SK-N-SH (cell line): ENCODE results near the gene SLC2A11. TPM values are rescaled to one million over a fixed set of nuclear protein-coding genes. Genes with fewer than 3 reads are reported as not detected.

ENCODE experiments used
- CTCF ChIA-PET: fragments of 300-600, 350-600 bp; formaldehyde crosslinking; extraction: SDS; loops from one replicate; lab custom pipeline; 2021; lab: Yijun Ruan, JAX
- POLR2A ChIA-PET: fragments of 350-600 bp; sonication (Branson Sonifier 250); formaldehyde crosslinking; extraction: SDS; loops from one replicate; lab custom pipeline; 2020; ENCODE audit warnings: antibody characterized with exemption, inconsistent platforms; lab: Yijun Ruan, JAX
- DNase-seq: peaks from one replicate; pipeline ENCODE4 v3.0.0; 2012
- H2AFZ ChIP-seq: fragments of 200-600 bp; sonication (generic); 2 replicates; pipeline ENCODE4 v1.8.1; 2016; ENCODE audit warnings: antibody characterized with exemption, mild to moderate bottlenecking, low read depth
- H3F3A ChIP-seq: fragments of 200-600 bp; sonication (generic); replicated peaks from 2 replicates; pipeline ENCODE3; 2016; ENCODE audit warnings: antibody characterized with exemption, mild to moderate bottlenecking; ENCODE audit not compliant: insufficient read depth
- H3K27ac ChIP-seq, 2 experiments: fragments of 200-500 bp in 1 of 2; fragments of 200-600 bp in 1 of 2; sonication (Bioruptor generic) in 1 of 2; sonication (generic), shearing (Covaris generic) in 1 of 2; 2 replicates each; pipeline versions ENCODE4 v1.5.1 to v1.6.1; 2014 to 2016; ENCODE audit warnings: low read depth in 2 of 2, inconsistent platforms in 1 of 2, low read length in 1 of 2, mild to moderate bottlenecking in 1 of 2, mixed read lengths in 1 of 2
- H3K27me3 ChIP-seq: fragments of 200-600 bp; sonication (generic), shearing (Covaris generic); 2 replicates; pipeline ENCODE4 v1.6.1; 2016; ENCODE audit warnings: mixed run types; ENCODE audit not compliant: insufficient read depth
- H3K36me3 ChIP-seq, 2 experiments: fragments of 200-500 bp in 1 of 2; fragments of 200-600 bp in 1 of 2; sonication (Bioruptor generic) in 1 of 2; sonication (generic) in 1 of 2; replicated peaks in 1 of 2; 2 replicates each; pipeline versions ENCODE3 to v1.5.1; 2014 to 2016; ENCODE audit warnings: low read length in 1 of 2, mild to moderate bottlenecking in 1 of 2; ENCODE audit not compliant: insufficient read depth in 2 of 2, control insufficient read depth in 1 of 2
- H3K4me1 ChIP-seq, 2 experiments: fragments of 200-500 bp in 1 of 2; fragments of 200-600 bp in 1 of 2; sonication (Bioruptor generic) in 1 of 2; sonication (generic), shearing (Covaris generic) in 1 of 2; 2 replicates each; pipeline versions ENCODE4 v1.5.1 to v1.6.1; 2014 to 2016; ENCODE audit warnings: low read depth in 1 of 2, low read length in 1 of 2, mixed run types in 1 of 2; ENCODE audit not compliant: insufficient read depth in 2 of 2, control insufficient read depth in 1 of 2
- H3K4me2 ChIP-seq: fragments of 200-600 bp; sonication (generic), shearing (Covaris generic); 2 replicates; pipeline ENCODE4 v1.6.1; 2017; ENCODE audit warnings: mixed run types
- H3K4me3 ChIP-seq, 2 experiments: fragments of 200-500 bp in 1 of 2; fragments of 200-600 bp in 1 of 2; sonication (Bioruptor generic) in 1 of 2; sonication (generic), shearing (Covaris generic) in 1 of 2; 2 replicates each; pipeline versions ENCODE4 v1.5.1 to v1.8.1; 2014 to 2016; ENCODE audit warnings: low read depth in 2 of 2, inconsistent platforms in 1 of 2, low read length in 1 of 2, mild to moderate bottlenecking in 1 of 2, mixed read lengths in 1 of 2, moderate library complexity in 1 of 2
- H3K79me2 ChIP-seq: fragments of 200-600 bp; sonication (generic); 2 replicates; pipeline ENCODE4 v1.8.1; 2017; ENCODE audit warnings: mild to moderate bottlenecking; ENCODE audit not compliant: insufficient read depth
- H3K9ac ChIP-seq: fragments of 200-600 bp; sonication (generic); 2 replicates; pipeline ENCODE4 v1.6.1; 2017; ENCODE audit warnings: mixed run types
- H3K9me2 ChIP-seq: fragments of 200-600 bp; sonication (generic); 2 replicates; pipeline ENCODE4 v1.6.1; 2017; ENCODE audit warnings: mixed run types
- H3K9me3 ChIP-seq: fragments of 200-600 bp; sonication (generic); 2 replicates; pipeline ENCODE4 v1.6.1; 2017; ENCODE audit warnings: mixed run types, mild to moderate bottlenecking, moderate library complexity
- H4K20me1 ChIP-seq: fragments of 200-600 bp; sonication (generic); 2 replicates; pipeline ENCODE4 v1.6.1; 2017; ENCODE audit warnings: mild to moderate bottlenecking, mixed run types; ENCODE audit not compliant: insufficient read depth
- EP300 ChIP-seq, 2 experiments: IDR thresholded peaks; 2 replicates each; pipeline versions ENCODE4 v1.4.0 to v1.6.1; 2012; ENCODE audit warnings: borderline replicate concordance in 1 of 2, low read depth in 1 of 2, low read length in 1 of 2
- EZH2phosphoT487 ChIP-seq: fragments of 200-600 bp; sonication (generic); IDR thresholded peaks from 2 replicates; pipeline ENCODE4 v1.6.1; 2017; ENCODE audit warnings: low read depth, mixed run types, mild to moderate bottlenecking, antibody characterized with exemption, moderate library complexity, borderline replicate concordance
- FOXJ3 ChIP-seq: sonication (generic); formaldehyde crosslinking; IDR thresholded peaks from 2 replicates; pipeline ENCODE4 v1.5.1; 2020; ENCODE audit warnings: mild to moderate bottlenecking, missing genetic modification reagents
- FOXM1 ChIP-seq: IDR thresholded peaks from 2 replicates; pipeline ENCODE4 v1.4.0; 2012; ENCODE audit warnings: low read depth, mild to moderate bottlenecking
- GABPA ChIP-seq: IDR thresholded peaks from 2 replicates; pipeline ENCODE4 v1.4.0; 2012; ENCODE audit warnings: low read depth, mild to moderate bottlenecking
- GATA2 ChIP-seq: sonication (generic); formaldehyde crosslinking; IDR thresholded peaks from 2 replicates; pipeline ENCODE4 v1.5.0; 2020; ENCODE audit warnings: mild to moderate bottlenecking, missing genetic modification reagents
- NRF1 ChIP-seq: IDR thresholded peaks from 2 replicates; pipeline ENCODE4 v1.6.1; 2012; ENCODE audit warnings: low read depth, mild to moderate bottlenecking, low read length
- POLR2AphosphoS5 ChIP-seq: IDR thresholded peaks from 2 replicates; pipeline ENCODE4 v1.6.1; 2012; ENCODE audit warnings: low read depth, low read length
- RAD21 ChIP-seq: IDR thresholded peaks from 2 replicates; pipeline ENCODE4 v1.6.1; 2012; ENCODE audit warnings: mild to moderate bottlenecking, low read length
- WGBS: methylation state at CpG from one replicate; pipeline ENCODE4 v1.1.6; 2017; ENCODE audit warnings: low lambda C conversion rate; 5-methylcytosine and 5-hydroxymethylcytosine counted together
- polyA plus RNA-seq, 3 experiments: library from polyadenylated mRNA; depleted of rRNA; stranded (reverse); fragments of >200 nt; gene quantifications; 2 replicates each; pipeline ENCODE4 v1.2.3, GENCODE V29; 2012
- TF ChIP-seq, protein P1 (sequence below): IDR thresholded peaks from 2 replicates; pipeline ENCODE4 v1.4.0; 2012; ENCODE audit warnings: low read depth, borderline replicate concordance
- TF ChIP-seq, protein P2 (sequence below): IDR thresholded peaks from 2 replicates; pipeline ENCODE4 v1.4.0; 2012; ENCODE audit warnings: low read depth, borderline replicate concordance
- TF ChIP-seq, protein P3 (sequence below): fragments of 150-350 bp; IDR thresholded peaks from 2 replicates; pipeline ENCODE4 v1.6.1; 2017; ENCODE audit warnings: antibody characterized with exemption, low read length, low read depth, borderline replicate concordance
- TF ChIP-seq, protein P4 (sequence below): fragments of 200-600 bp; sonication (generic); IDR thresholded peaks from 2 replicates; pipeline ENCODE4 v1.6.1; 2017; ENCODE audit warnings: antibody characterized with exemption, mild to moderate bottlenecking, moderate library complexity
- TF ChIP-seq, protein P5 (sequence below): IDR thresholded peaks from 2 replicates; pipeline ENCODE4 v1.4.0; 2012; ENCODE audit warnings: low read depth

SLC2A11 gene
- polyA plus RNA-seq, 1 of the 3 experiments (the other 2 are of a cell fraction), result 21.8 TPM

DNA sequence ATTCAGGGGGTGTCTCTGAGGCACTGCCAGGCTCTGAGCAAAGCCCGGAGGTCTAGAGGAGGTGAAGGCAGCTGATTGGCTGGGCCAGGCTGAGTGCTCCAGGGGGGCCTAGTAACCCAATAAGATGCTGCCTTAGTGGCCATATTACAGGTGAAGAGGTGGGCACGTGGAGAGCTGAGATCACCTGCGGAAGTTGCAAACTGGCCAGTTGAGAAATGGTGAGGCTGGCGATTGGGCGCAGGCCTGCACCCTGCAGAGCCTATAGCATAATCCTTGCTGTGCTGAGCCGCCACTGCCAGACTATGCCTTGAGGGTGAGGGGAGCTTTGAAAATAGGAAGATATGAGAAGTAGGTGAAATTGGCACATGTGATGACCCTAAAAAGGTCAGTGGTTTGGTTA lies 40.5 kb upstream of the SLC2A11 start (continued):
- TF ChIP-seq, protein P1, sequence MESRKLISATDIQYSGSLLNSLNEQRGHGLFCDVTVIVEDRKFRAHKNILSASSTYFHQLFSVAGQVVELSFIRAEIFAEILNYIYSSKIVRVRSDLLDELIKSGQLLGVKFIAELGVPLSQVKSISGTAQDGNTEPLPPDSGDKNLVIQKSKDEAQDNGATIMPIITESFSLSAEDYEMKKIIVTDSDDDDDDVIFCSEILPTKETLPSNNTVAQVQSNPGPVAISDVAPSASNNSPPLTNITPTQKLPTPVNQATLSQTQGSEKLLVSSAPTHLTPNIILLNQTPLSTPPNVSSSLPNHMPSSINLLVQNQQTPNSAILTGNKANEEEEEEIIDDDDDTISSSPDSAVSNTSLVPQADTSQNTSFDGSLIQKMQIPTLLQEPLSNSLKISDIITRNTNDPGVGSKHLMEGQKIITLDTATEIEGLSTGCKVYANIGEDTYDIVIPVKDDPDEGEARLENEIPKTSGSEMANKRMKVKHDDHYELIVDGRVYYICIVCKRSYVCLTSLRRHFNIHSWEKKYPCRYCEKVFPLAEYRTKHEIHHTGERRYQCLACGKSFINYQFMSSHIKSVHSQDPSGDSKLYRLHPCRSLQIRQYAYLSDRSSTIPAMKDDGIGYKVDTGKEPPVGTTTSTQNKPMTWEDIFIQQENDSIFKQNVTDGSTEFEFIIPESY, result no peak
- TF ChIP-seq, all 33 proteins: peak for 0

DNA sequence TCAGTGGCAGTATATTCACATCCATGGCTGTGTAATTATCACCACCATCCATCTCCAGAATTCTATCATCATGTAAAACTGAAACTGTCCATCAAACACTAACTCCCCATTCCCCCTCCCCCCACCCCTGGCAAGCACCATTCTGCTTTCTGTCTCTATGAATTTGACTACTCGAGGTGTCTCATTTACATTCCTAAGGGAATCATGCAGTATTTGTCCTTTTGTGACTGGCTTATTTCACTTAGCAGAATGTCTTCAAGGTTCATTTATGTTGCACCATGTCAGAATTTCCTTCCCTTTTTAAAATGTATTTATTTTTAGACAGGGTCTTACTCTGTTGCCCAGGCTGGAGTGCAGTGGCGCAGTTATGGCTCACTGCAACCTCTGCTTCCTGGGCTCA lies 39.1 kb upstream of the SLC2A11 start:
- WGBS, result 96% methylated on average over 2 of the region's 2 CpGs
- H3K27ac ChIP-seq, result no peak overlapping the region
- POLR2A ChIA-PET, result no interaction called here

More for the DNA sequence above, 39.1 kb upstream of the SLC2A11 start:
- CTCF ChIA-PET, result no interaction called here
- no peaks in the 10 kb centered on the region for H3K9me2 ChIP-seq
- TF ChIP-seq, protein P2, sequence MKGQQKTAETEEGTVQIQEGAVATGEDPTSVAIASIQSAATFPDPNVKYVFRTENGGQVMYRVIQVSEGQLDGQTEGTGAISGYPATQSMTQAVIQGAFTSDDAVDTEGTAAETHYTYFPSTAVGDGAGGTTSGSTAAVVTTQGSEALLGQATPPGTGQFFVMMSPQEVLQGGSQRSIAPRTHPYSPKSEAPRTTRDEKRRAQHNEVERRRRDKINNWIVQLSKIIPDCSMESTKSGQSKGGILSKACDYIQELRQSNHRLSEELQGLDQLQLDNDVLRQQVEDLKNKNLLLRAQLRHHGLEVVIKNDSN, result no peak
- no peak for TF ChIP-seq GABPA
- no peak for TF ChIP-seq RAD21
- TF ChIP-seq, protein P3, sequence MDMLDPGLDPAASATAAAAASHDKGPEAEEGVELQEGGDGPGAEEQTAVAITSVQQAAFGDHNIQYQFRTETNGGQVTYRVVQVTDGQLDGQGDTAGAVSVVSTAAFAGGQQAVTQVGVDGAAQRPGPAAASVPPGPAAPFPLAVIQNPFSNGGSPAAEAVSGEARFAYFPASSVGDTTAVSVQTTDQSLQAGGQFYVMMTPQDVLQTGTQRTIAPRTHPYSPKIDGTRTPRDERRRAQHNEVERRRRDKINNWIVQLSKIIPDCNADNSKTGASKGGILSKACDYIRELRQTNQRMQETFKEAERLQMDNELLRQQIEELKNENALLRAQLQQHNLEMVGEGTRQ, result no peak
- TF ChIP-seq FOXM1, result no peak
- TF ChIP-seq EZH2phosphoT487, result no peak
- TF ChIP-seq, protein P4, sequence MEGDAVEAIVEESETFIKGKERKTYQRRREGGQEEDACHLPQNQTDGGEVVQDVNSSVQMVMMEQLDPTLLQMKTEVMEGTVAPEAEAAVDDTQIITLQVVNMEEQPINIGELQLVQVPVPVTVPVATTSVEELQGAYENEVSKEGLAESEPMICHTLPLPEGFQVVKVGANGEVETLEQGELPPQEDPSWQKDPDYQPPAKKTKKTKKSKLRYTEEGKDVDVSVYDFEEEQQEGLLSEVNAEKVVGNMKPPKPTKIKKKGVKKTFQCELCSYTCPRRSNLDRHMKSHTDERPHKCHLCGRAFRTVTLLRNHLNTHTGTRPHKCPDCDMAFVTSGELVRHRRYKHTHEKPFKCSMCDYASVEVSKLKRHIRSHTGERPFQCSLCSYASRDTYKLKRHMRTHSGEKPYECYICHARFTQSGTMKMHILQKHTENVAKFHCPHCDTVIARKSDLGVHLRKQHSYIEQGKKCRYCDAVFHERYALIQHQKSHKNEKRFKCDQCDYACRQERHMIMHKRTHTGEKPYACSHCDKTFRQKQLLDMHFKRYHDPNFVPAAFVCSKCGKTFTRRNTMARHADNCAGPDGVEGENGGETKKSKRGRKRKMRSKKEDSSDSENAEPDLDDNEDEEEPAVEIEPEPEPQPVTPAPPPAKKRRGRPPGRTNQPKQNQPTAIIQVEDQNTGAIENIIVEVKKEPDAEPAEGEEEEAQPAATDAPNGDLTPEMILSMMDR, result no peak
- TF ChIP-seq POLR2AphosphoS5, result no peak
- TF ChIP-seq FOXJ3, result no peak
- no peak for TF ChIP-seq GATA2
- TF ChIP-seq NRF1, result no peak
- TF ChIP-seq EP300 (IDR thresholded peaks at IDR 0.05; ENCODE audit: borderline replicate concordance in 1 of 2, low read depth in 1 of 2, low read length in 1 of 2), result no peak
- TF ChIP-seq, protein P5, sequence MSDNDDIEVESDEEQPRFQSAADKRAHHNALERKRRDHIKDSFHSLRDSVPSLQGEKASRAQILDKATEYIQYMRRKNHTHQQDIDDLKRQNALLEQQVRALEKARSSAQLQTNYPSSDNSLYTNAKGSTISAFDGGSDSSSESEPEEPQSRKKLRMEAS, result no peak
- TF ChIP-seq, all 33 proteins: peak for 0
- H3K4me2 ChIP-seq, result no peak overlapping the region
- H3K9me3 ChIP-seq, result no peaks in the 10 kb centered on the region
- no peak for DNase-seq
- no peak overlapping the region for H3K9ac ChIP-seq
- 0 out of 2 replicates have a peak, but pooled peaks cover 3% of the 10 kb centered on the region for H3K79me2 ChIP-seq
- H2AFZ ChIP-seq, result no peak overlapping the region
- no peaks in the 10 kb centered on the region for H4K20me1 ChIP-seq
- H3K4me1 ChIP-seq, result peaks cover 0 to 27% of the 10 kb centered on the region in 2 experiments; a peak in 1 of 4 replicates
- no peaks in the 10 kb centered on the region for H3F3A ChIP-seq
- H3K27me3 ChIP-seq, result no peaks in the 10 kb centered on the region
- H3K36me3 ChIP-seq, result peaks cover 23 to 44% of the 10 kb centered on the region in 2 experiments
- no peak overlapping the region for H3K4me3 ChIP-seq
